Stimulated activated CD4-positive, alpha-beta T cell treated with anti-CD3 and anti-CD28 coated beads, TNF-alpha, amount 100 ng/mL, for 48 hours (primary cell): ENCODE data around the gene BIN1.

Experiments used
- DNase-seq, 3 donors: peaks; one replicate each; pipeline ENCODE4 v3.0.0-alpha.2; 2020; ENCODE audit warnings: low read depth in 3 of 3

The BIN1 gene

GRCh38 chr2:127075821-127076220 lies 31.1 kb downstream of the BIN1 start:
- no peak for DNase-seq

- DNase-seq, result no peak
These were observed 32.0 kb downstream of the BIN1 start for GRCh38 chr2:127074936-127075335.

- DNase-seq, result no peak
These were observed 32.6 kb downstream of the BIN1 start for GRCh38 chr2:127074358-127074757.

DNA sequence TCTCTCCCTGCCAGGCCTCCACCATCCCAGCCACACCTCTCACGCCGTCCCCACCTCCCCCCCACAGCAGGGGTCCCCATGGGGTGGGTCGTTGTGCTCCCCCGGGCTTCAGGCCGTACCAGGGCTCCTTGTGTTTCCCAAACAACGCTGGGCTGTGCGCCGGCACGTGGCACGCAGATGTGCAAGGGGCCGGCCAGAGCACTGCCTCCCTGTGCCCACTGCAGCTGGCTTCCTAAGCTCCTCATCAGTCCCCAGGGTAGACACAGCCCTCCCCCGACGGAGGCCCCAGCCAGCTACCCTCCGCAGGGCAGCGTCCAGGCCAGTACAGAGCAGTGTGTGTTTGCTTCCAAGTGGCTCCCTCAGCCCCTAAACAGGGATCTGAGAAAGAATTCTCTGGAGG lies 34.0 kb downstream of the BIN1 start:
- no peak for DNase-seq

- DNase-seq, result no peak
These were observed 34.6 kb downstream of the BIN1 start for GRCh38 chr2:127072396-127072795.

DNA sequence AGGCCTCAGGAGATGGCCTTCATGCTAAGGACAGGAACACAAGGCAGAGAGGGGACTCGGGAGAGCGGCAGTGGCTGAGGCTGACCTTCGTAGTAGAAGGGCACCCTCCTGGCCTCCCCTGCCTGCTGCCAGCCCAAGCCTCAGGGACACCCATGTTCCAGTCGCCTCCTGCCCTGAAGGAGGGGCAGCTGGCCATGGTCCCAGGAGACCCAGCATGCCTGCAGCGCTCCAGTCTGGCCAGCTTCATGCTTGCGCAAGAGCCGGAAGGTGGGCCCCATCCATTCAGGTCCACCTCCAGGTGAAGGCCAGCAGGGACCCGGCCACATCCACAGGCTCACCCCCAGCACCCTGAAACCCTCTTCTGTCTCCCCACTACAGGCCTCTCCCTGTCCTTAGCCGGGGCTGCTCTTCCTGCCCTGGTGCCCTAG lies 35.0 kb downstream of the BIN1 start:
- no peak for DNase-seq

- no peak for DNase-seq
These were observed 36.7 kb downstream of the BIN1 start for GRCh38 chr2:127070221-127070620.

DNA sequence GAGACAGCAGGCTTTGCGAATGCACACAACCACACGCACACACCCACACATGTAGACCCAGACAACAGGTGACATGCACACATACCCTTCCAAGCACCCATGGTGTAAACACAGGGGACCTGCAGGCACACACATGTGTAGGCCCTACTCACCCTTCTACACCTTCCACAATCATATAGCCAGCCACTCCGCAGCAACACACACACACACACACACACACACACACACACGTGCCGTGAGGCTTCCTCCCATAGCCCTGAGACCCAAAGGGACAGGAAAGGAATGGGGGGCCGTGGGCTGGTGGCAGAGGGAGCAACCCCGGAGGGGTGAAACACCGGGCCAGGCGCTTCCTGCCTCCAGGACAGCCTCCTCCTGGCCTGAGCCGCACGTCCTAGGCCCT lies 37.4 kb downstream of the BIN1 start:
- no peak for DNase-seq

DNA sequence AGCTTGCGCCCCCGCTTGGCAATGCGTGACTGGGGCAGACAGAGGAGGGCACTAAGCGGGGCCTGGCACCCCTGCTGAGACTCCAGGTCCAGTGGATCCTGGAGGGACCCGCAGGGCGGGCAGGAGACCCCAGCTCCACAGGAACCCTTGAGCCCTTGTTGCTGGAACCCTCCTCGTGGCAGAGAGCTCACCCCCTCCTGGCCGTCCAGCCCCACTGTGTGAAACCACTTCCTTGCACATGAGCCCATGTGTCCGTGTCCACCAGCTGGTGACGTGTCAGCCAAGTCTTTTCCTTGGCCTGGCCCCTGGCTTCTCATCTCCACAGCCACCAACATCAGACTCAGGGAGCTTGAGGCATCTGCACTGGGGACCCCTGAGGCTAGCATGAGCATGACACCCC lies 38.0 kb downstream of the BIN1 start:
- DNase-seq, result no peak

- no peak for DNase-seq
These were observed 38.6 kb downstream of the BIN1 start for GRCh38 chr2:127068351-127068741.

GRCh38 chr2:127067620-127068350 lies 39.2 kb downstream of the BIN1 start:
- peak in 2 of 3 donors; percentile 56 to 67 for DNase-seq

DNA sequence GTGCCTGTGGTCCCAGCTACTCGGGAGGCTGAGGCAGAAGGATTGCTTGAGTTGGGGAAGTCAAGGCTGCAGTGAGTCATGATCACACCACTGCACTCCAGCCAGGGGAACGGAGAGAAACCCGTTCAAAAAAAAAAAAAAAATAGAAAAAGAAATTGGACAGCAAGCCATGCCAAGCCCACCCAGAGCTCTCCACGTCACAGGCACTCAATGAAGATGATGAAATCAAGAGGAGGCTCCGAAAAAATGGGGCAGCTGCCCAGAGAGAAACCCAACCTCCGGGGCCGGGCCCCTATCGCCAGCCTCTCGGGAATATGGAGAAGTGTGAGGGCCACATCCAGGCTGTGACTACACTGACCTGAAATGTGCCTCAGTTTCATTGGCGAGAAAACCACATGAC lies 40.0 kb downstream of the BIN1 start:
- DNase-seq, result no peak

DNA sequence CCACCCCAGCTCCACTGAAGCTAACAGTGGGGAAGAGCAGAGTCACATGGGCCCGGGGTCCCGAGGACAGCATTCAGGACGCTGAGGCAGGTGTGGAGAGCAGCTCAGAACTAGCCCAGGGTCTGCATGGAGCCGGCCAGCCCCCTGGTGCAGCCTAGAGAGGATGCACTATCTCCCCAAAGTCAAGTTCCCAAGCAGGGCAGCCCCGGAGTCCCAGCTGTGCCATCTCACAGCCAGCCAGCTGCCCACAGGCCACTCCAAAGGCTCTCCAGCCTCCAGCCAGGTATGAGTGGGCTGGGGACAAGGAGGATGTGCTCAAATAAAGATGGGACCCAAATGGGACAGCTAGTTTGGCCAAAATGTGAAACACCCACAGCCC lies 41.0 kb downstream of the BIN1 start:
- no peak for DNase-seq

GRCh38 chr2:127065299-127065939 lies 41.5 kb downstream of the BIN1 start:
- DNase-seq, result no peak

GRCh38 chr2:127064642-127065250 lies 42.2 kb downstream of the BIN1 start:
- DNase-seq, result peak; percentile 60 to 74 (median 67)

DNA sequence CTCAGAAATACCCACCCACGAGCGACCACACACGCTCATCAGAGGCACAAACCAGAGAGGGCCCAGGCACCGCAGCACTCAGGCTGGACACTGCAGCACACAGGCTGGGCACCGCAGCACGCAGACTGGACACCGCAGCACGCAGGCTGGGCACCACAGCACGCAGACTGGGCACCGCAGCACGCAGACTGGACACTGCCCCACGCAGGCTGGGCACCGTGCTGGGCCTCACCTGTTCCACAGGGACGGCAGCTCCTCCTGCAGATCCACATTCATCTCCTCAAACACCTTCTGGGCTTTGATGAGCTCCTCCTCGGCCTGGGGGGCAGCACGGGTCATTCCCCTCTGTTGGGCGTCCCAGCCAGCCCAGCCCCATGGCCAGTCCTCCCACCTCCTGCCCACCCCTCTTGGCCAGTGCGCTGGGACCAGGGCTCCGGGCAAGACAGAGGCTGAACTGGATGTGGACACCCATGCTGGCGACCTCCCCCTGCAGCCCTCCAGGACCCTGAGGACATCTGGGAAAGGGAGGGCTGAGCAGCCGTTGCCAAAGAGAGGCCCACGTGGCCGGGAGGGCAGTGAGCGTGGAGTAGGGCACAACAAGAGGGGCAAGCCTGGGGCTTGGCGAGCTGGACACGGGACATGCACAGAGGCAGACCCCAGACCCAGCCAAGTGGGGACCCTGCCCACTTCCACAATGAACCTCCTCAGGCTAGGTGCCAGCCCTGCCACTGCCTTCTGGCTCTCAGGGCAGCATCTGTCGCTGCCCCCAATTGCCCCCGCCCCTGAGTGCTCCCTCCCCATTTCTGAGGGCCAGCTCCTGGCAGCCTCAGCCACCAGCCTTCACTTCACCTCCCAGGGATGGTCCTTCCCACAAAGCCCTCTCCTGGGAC lies 43.0 kb downstream of the BIN1 start:
- no peak for DNase-seq

- no peak for DNase-seq
These were observed 45.3 kb downstream of the BIN1 start for GRCh38 chr2:127061375-127062273.

DNA sequence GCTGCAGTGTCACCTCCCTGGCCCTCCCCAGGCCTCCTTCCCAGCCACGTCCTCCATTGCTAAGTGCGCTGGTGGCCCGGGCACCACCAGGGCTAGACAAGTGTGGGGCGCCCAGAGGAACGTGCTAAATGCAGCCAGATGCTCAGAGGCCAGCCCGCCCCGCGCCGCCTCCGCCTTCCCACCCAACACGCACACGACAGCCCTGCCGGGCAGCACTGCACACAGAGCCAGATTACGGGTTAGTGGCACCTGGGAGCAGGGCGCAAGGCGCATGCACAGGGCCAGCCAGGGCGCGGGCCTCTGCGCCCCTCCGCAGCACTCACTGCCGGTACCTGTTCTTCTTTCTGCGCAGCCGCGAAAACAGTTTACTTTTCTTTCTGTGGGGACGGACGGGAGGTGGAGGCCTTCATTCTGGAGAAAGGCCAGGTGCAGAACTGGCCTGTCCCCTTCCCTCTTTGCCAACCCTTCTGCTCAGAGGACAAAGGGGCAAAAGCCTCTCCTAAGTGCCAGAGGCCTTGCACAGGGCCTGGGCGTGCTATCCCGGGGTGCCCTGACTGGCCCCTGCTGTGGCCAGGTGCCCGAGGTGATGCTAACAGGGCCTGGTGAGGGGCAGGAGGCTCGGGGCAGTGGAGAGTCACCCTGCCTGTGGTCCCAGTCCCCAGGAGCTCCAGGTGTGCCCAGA lies 46.5 kb downstream of the BIN1 start:
- no peak for DNase-seq

DNA sequence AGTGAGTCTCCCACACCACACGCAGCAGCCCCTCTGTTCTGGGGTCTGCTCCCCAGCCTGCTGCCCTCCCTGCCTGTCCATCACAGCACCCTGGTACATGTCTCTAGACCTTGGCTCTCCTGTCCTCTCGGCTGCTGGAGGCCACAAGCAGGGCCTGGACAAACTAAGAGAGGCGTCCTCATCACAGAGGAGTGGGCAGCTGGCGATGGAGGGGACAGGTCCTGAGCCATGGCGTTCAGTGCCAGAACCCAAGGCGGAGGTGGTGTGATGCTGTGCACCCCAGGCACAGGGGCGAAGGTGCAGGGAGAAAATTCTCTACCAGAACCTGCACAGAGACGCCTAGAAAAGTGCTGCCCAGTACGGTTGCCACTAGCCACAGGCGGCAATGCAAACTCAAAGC lies 47.4 kb downstream of the BIN1 start:
- no peak for DNase-seq

DNA sequence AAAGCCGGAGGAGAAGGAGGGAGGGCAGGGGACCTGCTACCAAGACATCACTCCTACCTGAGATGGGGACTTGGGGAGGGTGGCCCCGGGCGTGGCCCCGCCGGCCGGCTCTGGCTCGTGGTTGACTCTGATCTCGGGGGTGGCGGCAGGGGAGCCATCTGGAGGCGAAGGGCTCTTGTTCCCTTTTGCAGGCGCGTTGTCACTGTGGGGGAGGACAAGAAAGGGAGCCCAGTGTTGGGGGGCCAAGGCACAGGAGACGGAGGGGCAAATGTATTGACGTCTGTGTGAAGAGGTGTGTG lies 48.1 kb downstream of the BIN1 start:
- DNase-seq, result no peak
